Muscle of arm (tissue), 12 donors: ENCODE results near the gene CRISPLD2. TPM values are rescaled to one million over a fixed set of nuclear protein-coding genes. Genes with fewer than 3 reads are reported as not detected.
"Not testable (repeated sequence)": the region's sequence is repeated elsewhere in the genome, so short reads cannot be mapped to it uniquely, and the experiment has no call there.

Experiments
- DNase-seq: peaks from one replicate; pipeline ENCODE4 v3.0.0-alpha.2; 2013
- polyA plus RNA-seq, 12 donors: library from polyadenylated mRNA; unstranded; fragments of 120-200 nt; gene quantifications; one replicate each; pipeline ENCODE4 v1.2.1, GENCODE V29; 2013; ENCODE audit not compliant: insufficient read length in 12 of 12

CRISPLD2 gene
- polyA plus RNA-seq, 12 donors, result 4.8 to 13.1 (median 6.9) TPM; not detected in 1

- DNase-seq, result no peak
These were observed 2.2 kb downstream of the CRISPLD2 start for GRCh38 chr16:84821728-84822689.

- DNase-seq, result no peak
These were observed 3.2 kb downstream of the CRISPLD2 start for GRCh38 chr16:84822990-84823389.

- no peak for DNase-seq
These were observed 3.7 kb downstream of the CRISPLD2 start for GRCh38 chr16:84823484-84823883.

GRCh38 chr16:84823926-84824325 lies 4.1 kb downstream of the CRISPLD2 start:
- no peak for DNase-seq

- no peak for DNase-seq
These were observed 6.2 kb downstream of the CRISPLD2 start for GRCh38 chr16:84825896-84826557.

- no peak for DNase-seq
These were observed 6.8 kb downstream of the CRISPLD2 start for GRCh38 chr16:84826558-84826941.

- no peak for DNase-seq
These were observed 7.4 kb downstream of the CRISPLD2 start for GRCh38 chr16:84827131-84827574.

GRCh38 chr16:84827897-84828296 lies 8.1 kb downstream of the CRISPLD2 start:
- no peak for DNase-seq

- DNase-seq, result no peak
These were observed 8.5 kb downstream of the CRISPLD2 start for GRCh38 chr16:84828322-84828721.

GRCh38 chr16:84829168-84829965 lies 9.6 kb downstream of the CRISPLD2 start:
- DNase-seq, result no peak

GRCh38 chr16:84830765-84831384 lies 11.1 kb downstream of the CRISPLD2 start:
- DNase-seq, result no peak

GRCh38 chr16:84831728-84832127 lies 11.9 kb downstream of the CRISPLD2 start:
- DNase-seq, result not testable (repeated sequence)

GRCh38 chr16:84832488-84833143 lies 12.8 kb downstream of the CRISPLD2 start:
- peak; percentile 71 for DNase-seq

GRCh38 chr16:84833144-84833500 lies 13.3 kb downstream of the CRISPLD2 start:
- DNase-seq, result no peak

GRCh38 chr16:84833542-84834402 lies 14.0 kb downstream of the CRISPLD2 start:
- no peak for DNase-seq

GRCh38 chr16:84834403-84834772 lies 14.6 kb downstream of the CRISPLD2 start:
- no peak for DNase-seq

GRCh38 chr16:84836234-84836647 lies 16.5 kb downstream of the CRISPLD2 start:
- peak; percentile 53 for DNase-seq

GRCh38 chr16:84836967-84837366 lies 17.2 kb downstream of the CRISPLD2 start:
- DNase-seq, result no peak

GRCh38 chr16:84838383-84838948 lies 18.7 kb downstream of the CRISPLD2 start:
- DNase-seq, result no peak

GRCh38 chr16:84839054-84839453 lies 19.3 kb downstream of the CRISPLD2 start:
- no peak for DNase-seq
